HG02678 (cell line): Measurements from ENCODE around the gene SFRP4.
"Not testable (repeated sequence)": the region's sequence is repeated elsewhere in the genome, so short reads cannot be mapped to it uniquely, and the experiment has no call there.

Experiments
- ATAC-seq: cut with Tn5 transposase; IDR thresholded peaks from one replicate; pipeline ENCODE4 v1.9.1; 2021; ENCODE audit warnings: mild to moderate bottlenecking, moderate library complexity; ENCODE audit not compliant: unreplicated experiment

Gene SFRP4

DNA sequence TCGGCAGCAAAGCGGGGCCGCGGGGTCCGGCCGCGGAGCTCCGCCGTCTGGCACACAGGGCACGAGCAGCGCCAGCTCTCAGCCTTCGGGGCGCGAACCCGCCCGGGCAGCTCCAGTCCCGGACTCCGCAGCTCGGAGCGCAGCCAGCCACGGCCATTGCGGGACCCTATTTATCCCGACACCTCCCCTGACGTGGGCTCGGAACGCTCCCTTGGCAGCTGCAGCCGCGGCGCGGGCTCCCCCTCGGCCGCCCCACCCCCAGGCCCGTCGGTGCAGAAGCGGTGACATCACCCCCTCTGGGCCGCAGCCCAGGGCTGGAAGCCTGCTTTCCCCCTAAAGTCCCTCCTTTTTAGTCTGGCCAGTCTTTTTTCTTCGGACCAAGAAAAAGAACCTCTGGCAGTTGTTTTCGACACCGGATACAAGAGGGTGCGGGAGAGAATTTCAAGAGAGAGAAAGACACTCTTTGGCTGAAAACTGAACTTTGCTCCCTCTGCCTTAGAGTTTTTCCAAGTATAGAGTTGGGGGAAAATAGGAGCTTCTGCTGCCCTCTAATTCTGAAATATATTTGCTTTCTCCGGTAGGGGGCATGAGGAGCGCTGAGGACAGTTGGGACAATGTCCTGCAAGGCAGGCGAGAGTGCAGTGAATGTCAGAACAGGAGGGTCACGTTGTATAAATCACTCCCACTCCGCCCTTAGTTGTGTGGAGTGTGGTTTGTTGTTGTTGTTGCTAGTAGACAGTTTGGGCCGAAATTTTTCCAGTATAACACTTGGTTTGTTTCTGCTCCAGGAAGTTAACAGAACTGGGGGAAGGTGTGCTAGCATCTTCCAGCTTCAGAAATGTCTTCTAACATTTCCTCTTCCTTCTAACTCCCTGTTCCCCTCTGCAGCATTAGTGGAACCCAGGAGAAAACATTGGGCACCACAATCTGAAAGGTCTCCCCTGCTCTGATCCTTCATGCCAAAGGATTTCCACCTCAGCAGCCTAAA is at the start of gene SFRP4:
Gene SFRP4, minus strand, starts transcription at position 145 of the 988 bp plus-strand sequence. CDS start 280 bp downstream, outside the sequence.
- ATAC-seq: peak; percentile 39

GRCh38 chr7:37964196-37964595 is 47.6 kb upstream of the SFRP4 start:
- no peak for ATAC-seq

DNA sequence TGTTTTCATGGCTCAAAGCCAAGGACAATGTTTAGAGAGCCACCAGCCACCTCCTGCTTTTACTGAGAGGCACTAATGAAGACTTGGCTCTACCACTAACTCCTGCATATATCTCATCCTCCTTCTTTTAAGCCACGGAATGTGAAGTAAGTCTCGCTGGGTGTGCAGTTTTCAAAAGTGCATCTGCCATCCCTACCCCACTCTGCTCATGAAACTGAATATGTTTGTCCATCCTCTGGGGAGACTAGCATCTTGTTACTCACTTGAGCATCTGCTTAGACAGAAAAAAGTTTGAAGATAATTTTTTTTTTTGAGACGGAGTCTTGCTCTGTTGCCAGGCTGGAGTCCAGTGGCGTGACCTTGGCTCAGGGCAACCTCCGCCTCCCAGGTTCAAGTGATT is 44.6 kb upstream of the SFRP4 start:
- no peak for ATAC-seq

DNA sequence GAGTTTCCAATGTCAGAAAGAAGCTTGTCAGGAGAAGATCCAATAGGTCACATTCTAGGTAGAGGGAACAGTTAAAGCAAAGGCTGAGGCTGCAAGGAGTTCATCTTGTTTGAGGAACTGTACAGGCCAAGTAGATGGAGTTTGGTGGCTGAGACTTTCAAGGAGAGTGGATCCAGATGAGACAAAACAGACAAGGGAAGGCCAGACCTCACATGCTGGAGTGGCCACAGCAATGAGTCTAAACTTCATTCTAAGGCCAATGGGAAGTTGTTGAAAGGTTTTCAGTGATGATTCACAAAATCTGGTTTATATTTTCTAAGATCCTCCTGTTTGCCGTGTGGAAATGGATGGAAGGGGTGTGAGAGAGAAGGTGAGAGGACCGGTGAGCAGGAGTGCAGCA is 43.9 kb upstream of the SFRP4 start:
- no peak for ATAC-seq

DNA sequence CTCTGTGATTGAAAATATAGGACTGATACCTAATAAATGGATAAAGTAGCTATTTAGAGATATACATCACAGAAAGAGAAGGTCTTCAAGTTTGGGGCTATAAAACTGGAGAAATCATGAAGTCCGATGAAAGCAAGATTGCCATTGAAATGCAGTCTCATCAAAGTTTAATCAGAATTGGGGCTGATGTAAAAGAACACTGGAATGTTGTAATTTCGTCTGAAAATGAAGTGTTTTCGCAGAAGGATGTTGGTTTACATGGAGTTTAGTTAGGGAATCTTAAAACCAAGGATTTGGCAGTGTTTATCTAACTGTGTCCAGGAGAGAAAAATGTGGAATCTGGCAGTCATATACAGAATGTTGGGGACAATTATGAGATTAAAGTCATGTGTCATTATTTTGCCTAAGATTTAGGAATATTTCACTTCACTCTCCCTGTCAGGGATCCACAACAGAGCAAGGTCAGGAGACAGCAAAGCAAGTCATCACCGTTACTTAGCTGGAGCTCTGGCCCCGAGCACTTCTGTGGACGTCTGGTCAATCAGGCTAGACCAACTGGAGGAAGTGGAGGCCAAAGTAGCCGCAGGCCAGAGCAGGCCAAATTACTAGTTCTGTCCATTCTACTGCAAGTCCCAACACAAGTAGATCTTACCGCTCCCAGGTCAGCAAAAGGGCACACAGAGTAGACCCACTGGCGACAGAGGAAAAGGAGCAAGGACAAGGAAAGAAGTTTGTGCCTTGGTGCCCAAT is 40.8 kb upstream of the SFRP4 start:
- no peak for ATAC-seq

DNA sequence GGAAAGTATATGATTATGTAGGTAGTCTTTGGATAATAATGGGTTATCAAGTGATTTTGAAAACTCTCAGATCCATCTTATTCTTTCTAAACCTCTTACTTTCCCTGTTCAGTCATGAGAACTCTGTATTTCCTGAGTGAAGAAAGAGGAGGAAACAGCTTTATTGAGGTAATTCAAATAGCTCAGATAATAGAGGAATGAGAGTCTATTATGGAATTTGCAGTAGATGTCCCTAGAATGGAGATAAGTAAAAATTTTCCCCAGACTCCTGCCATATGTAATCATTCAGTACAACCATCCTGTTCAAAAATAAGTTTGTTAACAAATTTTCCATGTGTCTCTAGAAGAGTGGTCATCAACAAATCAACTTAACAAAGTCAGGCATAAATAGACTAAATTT is 40.2 kb upstream of the SFRP4 start:
- no peak for ATAC-seq

DNA sequence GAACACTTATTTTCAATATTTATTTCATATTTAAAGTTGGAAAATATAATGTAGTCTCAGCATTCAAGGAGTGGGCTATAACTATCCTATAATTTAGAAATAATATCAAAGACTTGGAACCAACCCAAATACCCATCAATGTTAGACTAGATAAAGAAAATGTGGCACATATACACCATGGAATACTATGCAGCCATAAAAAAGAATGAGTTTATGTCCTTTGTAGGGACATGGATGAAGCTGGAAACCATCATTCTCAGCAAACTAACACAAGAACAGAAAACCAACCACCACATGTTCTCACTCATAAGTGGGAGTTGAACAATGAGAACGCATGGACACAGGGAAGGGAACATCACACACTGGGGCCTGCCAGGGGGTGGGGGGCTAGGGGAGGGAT is 37.6 kb upstream of the SFRP4 start:
- not testable (repeated sequence) for ATAC-seq

DNA sequence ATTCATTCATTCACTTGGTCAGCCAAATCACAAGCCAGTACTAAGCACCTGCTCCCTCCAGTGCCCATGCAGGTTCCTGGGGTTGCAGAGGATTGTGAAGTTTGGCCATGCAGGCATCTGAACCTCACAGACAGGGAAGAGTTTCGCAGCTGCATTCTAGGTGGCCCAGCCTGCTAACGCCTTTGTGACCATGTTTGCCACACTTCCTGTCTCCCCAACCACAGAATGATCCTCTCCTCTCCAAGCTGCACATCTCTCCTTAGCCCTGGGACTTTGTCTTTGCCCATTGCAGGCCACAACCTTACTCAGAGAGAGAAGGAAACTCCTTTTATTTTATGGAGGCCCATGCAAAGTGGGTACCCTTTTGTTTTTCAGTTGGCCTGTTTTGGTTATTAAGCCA is 35.6 kb upstream of the SFRP4 start:
- ATAC-seq: no peak

- ATAC-seq: no peak
These were observed 31.3 kb upstream of the SFRP4 start for GRCh38 chr7:37947941-37948210.

GRCh38 chr7:37947138-37947940 is 30.7 kb upstream of the SFRP4 start:
- ATAC-seq: no peak

DNA sequence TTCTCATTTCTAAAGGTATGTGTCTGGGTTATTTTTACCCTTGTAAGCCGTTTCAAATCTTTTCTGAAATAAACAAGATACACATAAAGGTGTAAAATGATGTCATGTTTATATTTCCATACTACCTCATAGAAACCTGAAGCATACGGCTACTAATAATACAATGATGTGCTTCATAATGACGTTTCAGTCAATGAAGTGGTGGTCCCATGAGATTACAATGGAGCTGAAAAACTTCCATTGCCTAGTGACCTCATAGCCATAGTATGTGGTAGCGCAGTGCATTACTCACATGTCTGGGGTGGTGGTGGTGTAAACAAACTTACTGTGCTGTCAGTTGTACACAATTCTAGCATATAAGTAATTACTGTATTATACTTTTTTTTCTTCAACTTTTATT is 28.7 kb upstream of the SFRP4 start:
- ATAC-seq: no peak

GRCh38 chr7:37944737-37945054 is 28.1 kb upstream of the SFRP4 start:
- ATAC-seq: no peak

DNA sequence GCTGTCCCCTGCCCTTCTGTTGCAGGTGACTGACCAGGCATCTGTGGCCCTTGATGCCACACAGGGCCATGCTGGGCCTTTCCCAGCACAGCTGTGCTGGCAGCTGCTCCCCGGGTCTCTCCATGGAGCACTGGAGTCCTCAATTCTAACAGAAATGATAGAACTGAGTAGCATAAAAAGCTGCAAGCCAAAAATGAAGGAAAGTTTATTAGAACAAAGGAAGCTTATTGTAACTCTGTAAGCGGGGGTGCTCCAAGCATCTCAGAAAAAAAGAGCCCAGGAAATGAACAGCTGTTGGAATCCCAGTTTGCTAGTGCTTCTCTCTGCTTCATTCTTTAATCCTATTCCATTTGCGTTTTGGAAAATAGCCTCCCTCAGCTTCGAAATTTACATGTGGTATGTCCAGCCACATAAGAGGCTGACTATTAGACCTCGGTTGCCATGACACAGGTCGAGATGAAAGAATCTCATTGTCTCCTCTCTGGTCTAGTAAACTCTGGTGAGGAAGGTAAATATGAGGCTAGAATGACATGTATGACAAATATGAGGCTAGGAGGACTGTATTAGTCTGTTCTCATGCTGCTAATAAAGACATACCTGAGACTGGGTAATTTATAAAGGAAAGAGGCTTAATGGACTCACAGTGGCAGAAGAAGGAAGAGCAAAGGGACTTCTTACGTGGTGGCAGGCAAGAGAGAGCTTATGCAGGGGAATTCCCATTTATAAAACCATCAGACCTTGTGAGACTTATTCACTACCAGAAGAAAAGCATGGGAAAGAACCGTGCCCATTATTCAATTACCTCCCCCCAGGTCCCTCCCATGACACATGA is 27.5 kb upstream of the SFRP4 start:
- ATAC-seq: peak; percentile 40

DNA sequence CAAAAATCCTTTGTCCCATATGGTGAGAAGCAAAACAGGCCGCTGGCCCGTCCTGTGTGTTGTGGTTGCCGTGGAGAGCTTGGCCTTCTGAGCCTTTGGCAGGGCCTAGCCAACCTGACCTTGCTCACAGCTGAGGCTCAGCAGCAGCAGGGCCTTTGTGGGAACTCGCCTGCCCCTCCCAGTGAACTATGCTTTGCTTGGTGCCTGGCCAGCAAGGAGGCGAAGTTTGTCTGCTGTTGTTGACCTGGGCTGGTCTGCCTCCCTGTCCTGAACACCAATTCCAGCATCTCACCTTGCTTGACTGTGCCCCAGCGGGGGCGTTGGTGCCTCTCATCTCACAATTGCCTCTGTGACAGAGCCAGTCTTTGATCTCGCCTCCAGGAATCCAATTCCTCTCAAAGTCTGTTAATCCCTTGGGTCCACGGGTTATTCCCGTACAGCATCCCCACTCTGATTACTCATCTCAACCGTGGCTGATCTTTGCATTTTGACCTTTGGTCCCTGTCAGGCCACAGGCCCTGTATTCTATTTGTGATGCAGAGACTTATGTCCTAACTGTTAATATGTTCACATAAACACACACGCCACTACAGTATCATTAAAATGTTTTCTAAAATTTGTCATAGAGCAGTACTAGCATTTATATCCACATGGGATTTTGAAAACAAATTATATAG is 26.5 kb upstream of the SFRP4 start:
- no peak for ATAC-seq

- no peak for ATAC-seq
These were observed 16.5 kb upstream of the SFRP4 start for GRCh38 chr7:37933018-37933566.

DNA sequence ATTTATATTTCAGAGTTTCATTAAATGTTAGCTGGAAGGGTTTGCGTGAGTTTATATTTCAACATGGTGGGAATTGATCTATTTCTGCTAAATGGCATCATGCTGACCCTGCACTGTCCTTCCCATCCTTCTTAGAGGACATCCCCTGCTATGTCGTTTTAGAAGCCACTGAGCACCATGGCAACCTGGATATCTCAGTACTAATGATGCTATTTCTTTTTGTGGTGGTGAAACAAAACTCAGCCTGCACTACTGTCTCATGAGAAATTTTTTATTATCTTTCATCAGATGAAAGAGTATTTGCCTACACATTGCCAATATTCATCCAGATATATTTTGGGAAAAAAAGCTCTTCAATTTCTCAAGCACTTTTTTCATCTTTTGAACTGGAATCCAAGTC is 15.9 kb upstream of the SFRP4 start:
- no peak for ATAC-seq

GRCh38 chr7:37930226-37930948 is 13.8 kb upstream of the SFRP4 start:
- ATAC-seq: no peak

- no peak for ATAC-seq
These were observed 12.3 kb upstream of the SFRP4 start for GRCh38 chr7:37928878-37929277.

DNA sequence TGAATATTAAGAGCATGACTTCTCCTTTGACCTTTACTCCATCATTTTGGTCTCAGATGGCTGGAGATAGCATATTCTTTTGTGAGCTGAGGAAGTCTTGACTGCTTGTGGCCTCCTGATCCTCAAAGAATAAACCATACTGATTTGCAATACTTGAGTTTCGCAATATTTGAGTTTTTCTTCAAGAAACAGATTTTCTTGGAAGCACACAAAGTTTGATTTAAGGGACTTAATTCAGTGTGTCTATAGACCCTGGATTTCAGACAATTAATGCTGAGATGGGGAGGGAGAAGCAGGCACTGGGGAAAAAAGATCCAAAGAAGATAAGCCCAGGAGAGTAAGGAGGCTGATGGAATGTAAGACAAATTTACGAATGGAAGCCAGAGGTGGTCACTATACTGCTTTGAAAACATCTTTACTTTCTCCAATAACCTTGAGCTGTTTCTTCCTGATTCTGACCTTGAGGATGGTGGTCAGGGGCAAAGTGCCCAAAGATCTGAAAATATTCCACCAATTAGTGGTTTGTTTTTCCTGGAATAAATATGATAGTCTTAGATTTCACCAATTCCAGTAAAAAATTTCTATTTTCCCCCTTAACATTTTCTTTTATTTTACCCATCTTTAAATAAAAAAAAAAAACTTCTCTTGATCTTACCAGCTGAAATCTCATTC is 11.3 kb upstream of the SFRP4 start:
- ATAC-seq: no peak
